GM04503 (cell line): ENCODE data around the gene HDAC4.

Experiments
- DNase-seq: peaks from one replicate; pipeline ENCODE4 v3.0.0-alpha.2; 2012; ENCODE audit warnings: low read depth

Gene HDAC4

GRCh38 chr2:239397931-239398471 is 2.8 kb downstream of the HDAC4 start:
- DNase-seq = no peak

GRCh38 chr2:239396881-239397681 is 3.7 kb downstream of the HDAC4 start:
- DNase-seq = no peak

GRCh38 chr2:239395524-239395923 is 5.3 kb downstream of the HDAC4 start:
- no peak for DNase-seq

- DNase-seq = no peak
Observed at GRCh38 chr2:239394978-239395377, 5.8 kb downstream of the HDAC4 start.

- no peak for DNase-seq
Observed at GRCh38 chr2:239394346-239394945, 6.4 kb downstream of the HDAC4 start.

GRCh38 chr2:239393941-239394340 is 6.9 kb downstream of the HDAC4 start:
- DNase-seq = no peak

GRCh38 chr2:239393388-239393940 is 7.4 kb downstream of the HDAC4 start:
- DNase-seq = no peak

- DNase-seq = no peak
Observed at GRCh38 chr2:239392688-239393387, 8.0 kb downstream of the HDAC4 start.

- DNase-seq = no peak
Observed at GRCh38 chr2:239392072-239392357, 8.8 kb downstream of the HDAC4 start.

GRCh38 chr2:239391286-239392071 is 9.3 kb downstream of the HDAC4 start:
- DNase-seq = no peak

- DNase-seq = no peak
Observed at GRCh38 chr2:239390546-239391285, 10.1 kb downstream of the HDAC4 start.

- DNase-seq = no peak
Observed at GRCh38 chr2:239389414-239390329, 11.1 kb downstream of the HDAC4 start.

GRCh38 chr2:239388236-239389151 is 12.3 kb downstream of the HDAC4 start:
- DNase-seq = no peak

GRCh38 chr2:239387811-239388210 is 13.0 kb downstream of the HDAC4 start:
- DNase-seq = no peak

- no peak for DNase-seq
Observed at GRCh38 chr2:239386872-239387445, 13.9 kb downstream of the HDAC4 start.

GRCh38 chr2:239386001-239386670 is 14.7 kb downstream of the HDAC4 start:
- no peak for DNase-seq

- DNase-seq = no peak
Observed at GRCh38 chr2:239385096-239386000, 15.5 kb downstream of the HDAC4 start.
